ENCODE data around the gene IDH3G. TPM values are rescaled to one million over a fixed set of nuclear protein-coding genes. Genes with fewer than 3 reads are reported as not detected.

The IDH3G gene
- total and polyA plus RNA-seq, 7 donors, result 54.2 to 89.5 (median 67.0) TPM

- intact Hi-C loops (cut with DNase I), result loop anchor here (5.0 kb wide), 1 partner anchor 134 kb away; the partner anchor contains the start of gene ARHGAP4
- Histone ChIP-seq H3K36me3 (peaks cover 0 to 33% (median 7%) of the 10 kb centered on the region in 4 donors), H3K4me1 (peaks cover 0 to 32% (median 29%) of the 10 kb centered on the region in 4 donors), H3K4me3 (peak overlapping the region; percentile 59 to 71 (median 62)), H3K9me3 (no peaks in the 10 kb centered on the region), H3K27me3 (no peaks in the 10 kb centered on the region), H3K27ac (peak overlapping the region; percentile 89 to 98 (median 94))
- WGBS, 2 donors, result 7 to 15% methylated on average over 7 of the region's 7 CpGs
- DNase-seq, result no peak
- no peak for TF ChIP-seq POLR2A (IDR thresholded peaks at IDR 0.05)
- TF ChIP-seq EP300 (IDR thresholded peaks at IDR 0.05), result no peak
- no peak for TF ChIP-seq POLR2AphosphoS5 (IDR thresholded peaks at IDR 0.05)
- TF ChIP-seq CTCF (IDR thresholded peaks at IDR 0.05), result no peak
These were observed 884 bp downstream of the IDH3G start for GRCh38 chrX:153793291-153793690.

- Histone ChIP-seq H3K27me3 (no peaks in the 10 kb centered on the region), H3K4me1 (peaks cover 0 to 32% (median 29%) of the 10 kb centered on the region in 4 donors), H3K27ac (peak overlapping the region in 2 of 4 donors; percentile 89 to 92), H3K9me3 (no peaks in the 10 kb centered on the region), H3K4me3 (no peak overlapping the region), H3K36me3 (peaks cover 0 to 29% (median 3%) of the 10 kb centered on the region in 4 donors)
- DNase-seq, result no peak
- intact Hi-C loops (cut with DNase I), result loop anchor here (5.0 kb wide), 1 partner anchor 135 kb away; the partner anchor contains the start of gene ARHGAP4
- TF ChIP-seq POLR2AphosphoS5 (IDR thresholded peaks at IDR 0.05), result no peak
- TF ChIP-seq POLR2A (IDR thresholded peaks at IDR 0.05), result no peak
- 91 to 95% methylated on average over 6 of the region's 6 CpGs for WGBS, 2 donors
These were observed 1.8 kb downstream of the IDH3G start for GRCh38 chrX:153792368-153792767.

GRCh38 chrX:153791104-153791852 is 2.9 kb downstream of the IDH3G start:
- no peak overlapping the region for H3K4me3 ChIP-seq
- intact Hi-C loops (cut with DNase I), result loop anchor here (5.0 kb wide), 1 partner anchor 136 kb away; the partner anchor contains the start of gene ARHGAP4
- WGBS, 2 donors, result 88 to 92% methylated on average over 17 of the region's 17 CpGs
- no peaks in the 10 kb centered on the region for H3K27me3 ChIP-seq
- TF ChIP-seq POLR2A (IDR thresholded peaks at IDR 0.05) (no peak), POLR2AphosphoS5 (IDR thresholded peaks at IDR 0.05) (no peak), EP300 (IDR thresholded peaks at IDR 0.05) (no peak), CTCF (IDR thresholded peaks at IDR 0.05) (no peak)
- H3K36me3 ChIP-seq, result peaks cover 0 to 34% (median 0%) of the 10 kb centered on the region in 4 donors
- no peak overlapping the region for H3K27ac ChIP-seq
- no peaks in the 10 kb centered on the region for H3K9me3 ChIP-seq
- H3K4me1 ChIP-seq, result peaks cover 0 to 30% (median 28%) of the 10 kb centered on the region in 4 donors
- no peak for DNase-seq

GRCh38 chrX:153789654-153790053 is 4.5 kb downstream of the IDH3G start:
- no peak overlapping the region for H3K4me3 ChIP-seq
- no peaks in the 10 kb centered on the region for H3K9me3 ChIP-seq
- H3K4me1 ChIP-seq, result peaks cover 0 to 18% (median 16%) of the 10 kb centered on the region in 4 donors
- 95 to 96% methylated on average over 12 of the region's 12 CpGs for WGBS, 2 donors
- H3K36me3 ChIP-seq, result peaks cover 0 to 48% (median 3%) of the 10 kb centered on the region in 4 donors
- intact Hi-C loops (cut with DNase I), result loop anchor here (5.0 kb wide), 1 partner anchor 138 kb away; the partner anchor contains the start of gene ARHGAP4
- DNase-seq, result no peak
- TF ChIP-seq CTCF (IDR thresholded peaks at IDR 0.05) (no peak), EP300 (IDR thresholded peaks at IDR 0.05) (no peak), POLR2AphosphoS5 (IDR thresholded peaks at IDR 0.05) (no peak), POLR2A (IDR thresholded peaks at IDR 0.05) (no peak)
- no peak overlapping the region for H3K27ac ChIP-seq
- no peaks in the 10 kb centered on the region for H3K27me3 ChIP-seq

- DNase-seq, result no peak
- WGBS, 2 donors, result 89 to 90% methylated on average over 15 of the region's 15 CpGs
- peaks cover 0 to 48% (median 3%) of the 10 kb centered on the region in 4 donors for H3K36me3 ChIP-seq
These were observed 7.5 kb downstream of the IDH3G start for GRCh38 chrX:153786669-153787068.

More at GRCh38 chrX:153786669-153787068, 7.5 kb downstream of the IDH3G start:
- H3K27ac ChIP-seq, result no peak overlapping the region
- H3K9me3 ChIP-seq, result no peaks in the 10 kb centered on the region
- peaks cover 0 to 17% (median 11%) of the 10 kb centered on the region in 4 donors for H3K4me1 ChIP-seq
- no peaks in the 10 kb centered on the region for H3K27me3 ChIP-seq
- H3K4me3 ChIP-seq, result no peak overlapping the region
- TF ChIP-seq CTCF (IDR thresholded peaks at IDR 0.05) (no peak), EP300 (IDR thresholded peaks at IDR 0.05) (no peak), POLR2AphosphoS5 (IDR thresholded peaks at IDR 0.05) (no peak), POLR2A (IDR thresholded peaks at IDR 0.05) (no peak)
- intact Hi-C loops (cut with DNase I), result no loop called here
